ENCODE data around the gene MICAL3. TPM values are rescaled to one million over a fixed set of nuclear protein-coding genes. Genes with fewer than 3 reads are reported as not detected.

Gene MICAL3
- total and polyA plus RNA-seq, 2 of the 8 experiments (the other 6 are each of a cell fraction or from before 2014, with no cell fraction given): 8.3 to 41.8 TPM

DNA sequence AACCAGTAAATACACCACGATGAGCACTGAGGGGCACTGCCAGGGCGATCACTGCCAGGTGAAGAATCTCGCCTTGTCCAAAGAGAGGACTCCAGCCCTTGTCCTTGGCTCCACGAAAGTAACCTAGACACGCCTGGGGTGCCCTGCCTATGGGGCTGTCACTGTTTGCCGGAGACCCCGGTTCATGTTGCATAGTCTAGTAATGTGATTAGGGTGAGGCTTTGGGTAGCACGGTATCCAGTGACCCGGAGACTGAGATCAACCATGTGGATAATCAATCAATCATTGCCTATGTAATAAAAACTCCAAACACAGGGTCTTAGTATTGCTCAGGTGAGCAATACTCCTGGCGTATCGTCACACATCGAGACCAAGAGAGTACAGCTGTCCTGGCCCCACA lies 190.9 kb downstream of the MICAL3 start:
- no peak overlapping the region for H3K27ac ChIP-seq (ENCODE audit: low read depth, low read length)
- no peak overlapping the region for H2BK120ac ChIP-seq (replicated peaks; ENCODE audit: low read depth, low read length)
- no peak overlapping the region for H3K4ac ChIP-seq (replicated peaks; ENCODE audit: insufficient read length, low read depth, low read length)
- H3K23me2 ChIP-seq (ENCODE audit: low read depth, low read length): no peaks in the 10 kb centered on the region
- no peaks in the 10 kb centered on the region for H3K79me2 ChIP-seq (ENCODE audit: control insufficient read depth in 1 of 2, insufficient read depth in 2 of 2, low read length in 2 of 2)
- no peak overlapping the region for H4K8ac ChIP-seq (ENCODE audit: extremely low read depth, insufficient read depth, low read length)
- DNase-seq (ENCODE audit: low read depth in 1 of 2, low spot score in 2 of 2) (no peak), FAIRE-seq (no peak)
- H2AK5ac ChIP-seq (ENCODE audit: low read depth, low read length): no peak overlapping the region
- CTCF ChIA-PET (ENCODE audit: partially characterized antibody): interaction anchor here (0.8 to 10.5 kb wide), 8 partner anchors 12 to 241 kb away, joined by 3 to 163 read pairs (median 4); partner anchors contain the start of gene PEX26
- peaks cover 1 to 6% of the 10 kb centered on the region in 2 experiments for H4K20me1 ChIP-seq (replicated peaks in 1 of 2; ENCODE audit: control insufficient read depth in 1 of 2, insufficient read depth in 2 of 2, low read length in 2 of 2)
- H3K14ac ChIP-seq (ENCODE audit: insufficient read length): no peak overlapping the region
- no peak overlapping the region for H2BK15ac ChIP-seq (ENCODE audit: low read length)
- H3K36me3 ChIP-seq (ENCODE audit: control insufficient read depth in 2 of 4, insufficient read depth in 4 of 4, low read length in 3 of 4): no peaks in the 10 kb centered on the region; a peak in 1 of 8 replicates
- POLR2A ChIA-PET (ENCODE audit: partially characterized antibody): interaction anchor here (0.9 to 1.3 kb wide), 2 partner anchors 25 to 60 kb away, joined by 3 read pairs; partner anchors contain the start of gene BID
- no peaks in the 10 kb centered on the region for H3K79me1 ChIP-seq (ENCODE audit: low read depth, low read length)
- H3K9ac ChIP-seq (replicated peaks in 1 of 4; ENCODE audit: extremely low read depth in 1 of 4, low read depth in 3 of 4, low read length in 3 of 4): no peak overlapping the region
- H4K5ac ChIP-seq (ENCODE audit: insufficient read length, low read depth, low read length): no peak overlapping the region
- H3K56ac ChIP-seq (replicated peaks; ENCODE audit: insufficient read length, low read depth, low read length): no peak overlapping the region
- H4K91ac ChIP-seq (replicated peaks; ENCODE audit: insufficient read length, low read length): no peak overlapping the region
- H2BK5ac ChIP-seq (ENCODE audit: low read depth, low read length): no peak overlapping the region
- H2BK12ac ChIP-seq (ENCODE audit: low read depth, low read length): no peak overlapping the region
- H3K9me3 ChIP-seq (ENCODE audit: insufficient read depth in 2 of 2, low read depth in 1 of 2, low read length in 1 of 2): no peaks in the 10 kb centered on the region
- no peak overlapping the region for H2AFZ ChIP-seq (ENCODE audit: low read length)
- no peak overlapping the region for H3K18ac ChIP-seq (ENCODE audit: extremely low read depth, low read length)
- no peak overlapping the region for H3K4me3 ChIP-seq (ENCODE audit: extremely low read depth in 1 of 4, insufficient read depth in 2 of 4, low read depth in 3 of 4, low read length in 4 of 4)
- no peaks in the 10 kb centered on the region; a peak in 1 of 7 replicates for H3K4me1 ChIP-seq (replicated peaks in 1 of 4; ENCODE audit: control insufficient read depth in 3 of 4, insufficient read depth in 4 of 4, low read length in 3 of 4)
- no peak overlapping the region for H2BK20ac ChIP-seq (ENCODE audit: low read length)
- H3K23ac ChIP-seq (ENCODE audit: insufficient read length): no peak overlapping the region
- no peaks in the 10 kb centered on the region for H3K27me3 ChIP-seq (replicated peaks in 1 of 4; ENCODE audit: control insufficient read depth in 3 of 4, extremely low read depth in 1 of 4, insufficient read depth in 3 of 4, low read length in 3 of 4)
- 91% methylated on average over 12 of the region's 12 CpGs; no CpG with 5 or more reads in 1 of the 2 experiments for WGBS, 2 experiments (ENCODE audit: extremely low coverage in 1 of 2, insufficient coverage in 1 of 2, insufficient read length in 1 of 2, insufficient replicate concordance in 2 of 2, low coverage in 1 of 2, low lambda C conversion rate in 2 of 2, missing lambda C conversion rate in 1 of 2)
- no peak overlapping the region for H3K4me2 ChIP-seq (ENCODE audit: insufficient read depth in 1 of 2, low read depth in 2 of 2, low read length in 2 of 2)
- TF ChIP-seq CTBP2 (IDR thresholded peaks at IDR 0.05; ENCODE audit: borderline replicate concordance, insufficient read depth, insufficient read length, low read length) (no peak), SIX5 (IDR thresholded peaks at IDR 0.05; ENCODE audit: low read depth, low read length) (no peak), POU5F1 (IDR thresholded peaks at IDR 0.05; ENCODE audit: low read depth, low read length) (no peak), RNF2 (IDR thresholded peaks at IDR 0.05; ENCODE audit: borderline replicate concordance, low read depth, low read length, missing control alignments, poor library complexity, severe bottlenecking) (no peak), NRF1 (IDR thresholded peaks at IDR 0.05; ENCODE audit: low read depth, low read length) (no peak), SUZ12 (IDR thresholded peaks at IDR 0.05; ENCODE audit: low read length) (no peak), SIN3A (conservative IDR thresholded peaks at IDR 0.05 in 1 of 2, IDR thresholded peaks at IDR 0.05 in 1 of 2; ENCODE audit: low read depth in 1 of 2, low read length in 2 of 2) (no peak), FOSL1 (IDR thresholded peaks at IDR 0.05; ENCODE audit: insufficient read depth, low read depth, low read length) (no peak), HDAC2 (IDR thresholded peaks at IDR 0.05; ENCODE audit: borderline replicate concordance in 1 of 2, low read depth in 2 of 2, low read length in 2 of 2) (no peak), GTF2F1 (IDR thresholded peaks at IDR 0.05; ENCODE audit: borderline replicate concordance, low read depth, low read length) (no peak), CHD2 (IDR thresholded peaks at IDR 0.05; ENCODE audit: low read length) (no peak)
- TF ChIP-seq, protein P1, sequence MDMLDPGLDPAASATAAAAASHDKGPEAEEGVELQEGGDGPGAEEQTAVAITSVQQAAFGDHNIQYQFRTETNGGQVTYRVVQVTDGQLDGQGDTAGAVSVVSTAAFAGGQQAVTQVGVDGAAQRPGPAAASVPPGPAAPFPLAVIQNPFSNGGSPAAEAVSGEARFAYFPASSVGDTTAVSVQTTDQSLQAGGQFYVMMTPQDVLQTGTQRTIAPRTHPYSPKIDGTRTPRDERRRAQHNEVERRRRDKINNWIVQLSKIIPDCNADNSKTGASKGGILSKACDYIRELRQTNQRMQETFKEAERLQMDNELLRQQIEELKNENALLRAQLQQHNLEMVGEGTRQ (IDR thresholded peaks at IDR 0.05; ENCODE audit: low read length): no peak
